Fibroblast of the aortic adventitia (primary cell): ENCODE measurements around the gene VWF. TPM values are rescaled to one million over a fixed set of nuclear protein-coding genes. Genes with fewer than 3 reads are reported as not detected.

Source experiments
- DNase-seq: peaks from one replicate; pipeline ENCODE4 v3.0.0-alpha.2; 2010; ENCODE audit warnings: low read depth
- H3K4me3 ChIP-seq: 2 replicates; pipeline ENCODE4 v1.5.1; 2011; ENCODE audit warnings: low read depth, mild to moderate bottlenecking, control low read depth, low read length, moderate library complexity
- total RNA-seq: library from RNA; depleted of rRNA; stranded (reverse); fragments of >200 nt; gene quantifications from 2 replicates; pipeline ENCODE4 v1.2.3, GENCODE V29; 2012; ENCODE audit warnings: low replicate concordance
- TF ChIP-seq, protein P1 (sequence below): IDR thresholded peaks from 2 replicates; pipeline ENCODE4 v1.5.1; 2011; ENCODE audit warnings: mild to moderate bottlenecking, low read length, control low read depth, inconsistent platforms; ENCODE audit not compliant: insufficient read depth

The VWF gene
- total RNA-seq, 1 donor, result 1.4 TPM

DNA sequence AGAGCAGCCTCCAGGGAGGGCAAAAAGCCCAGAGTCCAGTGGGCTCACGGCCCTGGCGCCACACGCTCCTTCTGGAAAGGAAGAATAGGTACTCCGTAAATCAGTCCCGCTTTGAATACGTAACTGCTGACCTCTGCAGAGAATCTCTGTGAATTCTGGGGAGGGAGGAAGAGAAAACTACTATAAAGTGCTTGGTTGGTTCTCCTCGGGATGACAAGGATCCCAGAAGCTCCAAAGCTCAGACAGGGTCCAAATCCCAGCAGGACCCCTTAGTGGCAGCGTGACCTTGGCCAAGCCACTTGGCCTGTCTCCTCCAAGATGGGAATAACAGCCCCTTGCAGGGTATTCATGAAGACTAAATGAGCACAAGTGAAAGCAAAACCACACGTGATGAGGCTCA lies 211.1 kb downstream of the VWF start:
- DNase-seq, result no peak
- TF ChIP-seq, protein P1, sequence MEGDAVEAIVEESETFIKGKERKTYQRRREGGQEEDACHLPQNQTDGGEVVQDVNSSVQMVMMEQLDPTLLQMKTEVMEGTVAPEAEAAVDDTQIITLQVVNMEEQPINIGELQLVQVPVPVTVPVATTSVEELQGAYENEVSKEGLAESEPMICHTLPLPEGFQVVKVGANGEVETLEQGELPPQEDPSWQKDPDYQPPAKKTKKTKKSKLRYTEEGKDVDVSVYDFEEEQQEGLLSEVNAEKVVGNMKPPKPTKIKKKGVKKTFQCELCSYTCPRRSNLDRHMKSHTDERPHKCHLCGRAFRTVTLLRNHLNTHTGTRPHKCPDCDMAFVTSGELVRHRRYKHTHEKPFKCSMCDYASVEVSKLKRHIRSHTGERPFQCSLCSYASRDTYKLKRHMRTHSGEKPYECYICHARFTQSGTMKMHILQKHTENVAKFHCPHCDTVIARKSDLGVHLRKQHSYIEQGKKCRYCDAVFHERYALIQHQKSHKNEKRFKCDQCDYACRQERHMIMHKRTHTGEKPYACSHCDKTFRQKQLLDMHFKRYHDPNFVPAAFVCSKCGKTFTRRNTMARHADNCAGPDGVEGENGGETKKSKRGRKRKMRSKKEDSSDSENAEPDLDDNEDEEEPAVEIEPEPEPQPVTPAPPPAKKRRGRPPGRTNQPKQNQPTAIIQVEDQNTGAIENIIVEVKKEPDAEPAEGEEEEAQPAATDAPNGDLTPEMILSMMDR, result no peak
- H3K4me3 ChIP-seq, result no peak overlapping the region

- TF ChIP-seq, protein P1, result no peak
Measured at GRCh38 chr12:5912437-5913334, 211.8 kb downstream of the VWF start.

DNA sequence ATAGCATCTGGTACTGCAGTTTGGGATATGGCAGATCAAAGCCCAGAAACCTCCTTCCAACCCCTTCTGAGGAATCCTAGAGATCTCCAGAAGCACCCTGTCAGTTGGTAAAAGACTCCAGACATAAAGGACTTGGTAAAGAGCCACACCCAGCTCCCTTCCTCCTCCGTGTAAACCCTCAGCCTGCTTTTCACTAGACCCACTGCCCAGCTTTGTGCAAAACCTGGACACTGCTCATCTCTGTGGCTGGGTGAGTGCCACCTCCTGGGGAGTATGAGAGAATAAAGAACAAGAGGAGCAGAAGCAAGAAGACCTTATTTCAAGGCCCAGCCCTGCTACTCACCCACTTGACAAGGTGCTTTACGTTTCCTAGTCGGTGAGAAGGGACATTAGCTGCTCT lies 212.5 kb downstream of the VWF start:
- no peak for DNase-seq
- no peak overlapping the region for H3K4me3 ChIP-seq
- TF ChIP-seq, protein P1, result no peak

More at GRCh38 chr12:5912437-5913334, 211.8 kb downstream of the VWF start:
- H3K4me3 ChIP-seq, result no peak overlapping the region
- no peak for DNase-seq

DNA sequence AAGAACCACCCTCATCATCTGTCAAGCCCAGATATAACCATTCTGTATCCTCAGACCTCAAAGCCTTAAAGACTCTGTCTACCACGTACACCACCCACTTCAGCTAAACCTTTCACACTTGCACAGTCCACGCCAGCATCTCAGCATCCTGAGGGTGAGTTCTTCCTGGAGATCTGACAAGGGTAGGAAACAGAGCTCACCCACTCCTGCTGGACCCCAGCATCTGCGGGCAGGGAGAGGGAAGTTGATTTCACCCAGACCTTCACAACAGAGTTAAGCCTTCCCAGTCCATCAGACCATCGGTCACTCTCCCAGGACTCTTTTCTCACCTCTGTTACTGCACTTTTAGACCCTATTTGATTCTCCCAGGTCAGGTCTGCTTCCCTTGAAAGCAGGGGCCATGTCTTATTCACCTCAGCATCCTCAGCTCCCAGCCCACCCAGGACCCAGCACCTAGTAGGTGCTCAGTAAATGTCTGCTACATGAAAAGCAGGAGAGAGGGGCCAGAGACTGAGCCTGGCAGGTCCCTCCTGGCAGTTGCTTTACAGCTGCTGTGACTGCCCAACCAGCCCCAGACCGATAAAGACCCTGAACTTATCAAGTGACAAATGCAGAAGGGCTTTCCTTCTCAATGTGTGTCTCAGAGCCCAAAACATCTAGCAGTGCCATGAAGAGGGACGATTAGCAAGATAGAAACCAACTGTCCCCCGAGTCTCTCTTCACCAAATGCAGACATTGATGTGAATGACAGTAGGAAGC lies 213.5 kb downstream of the VWF start:
- TF ChIP-seq, protein P1, result no peak
- DNase-seq, result no peak
- no peak overlapping the region for H3K4me3 ChIP-seq

- DNase-seq, result no peak
- TF ChIP-seq, protein P1, result no peak
- no peak overlapping the region for H3K4me3 ChIP-seq
Measured at GRCh38 chr12:5909560-5909959, 214.9 kb downstream of the VWF start.

- TF ChIP-seq, protein P1, result no peak
- no peak overlapping the region for H3K4me3 ChIP-seq
- DNase-seq, result no peak
Measured at GRCh38 chr12:5908251-5908650, 216.2 kb downstream of the VWF start.
